ENCODE measurements around the gene ADCY2.

DNA sequence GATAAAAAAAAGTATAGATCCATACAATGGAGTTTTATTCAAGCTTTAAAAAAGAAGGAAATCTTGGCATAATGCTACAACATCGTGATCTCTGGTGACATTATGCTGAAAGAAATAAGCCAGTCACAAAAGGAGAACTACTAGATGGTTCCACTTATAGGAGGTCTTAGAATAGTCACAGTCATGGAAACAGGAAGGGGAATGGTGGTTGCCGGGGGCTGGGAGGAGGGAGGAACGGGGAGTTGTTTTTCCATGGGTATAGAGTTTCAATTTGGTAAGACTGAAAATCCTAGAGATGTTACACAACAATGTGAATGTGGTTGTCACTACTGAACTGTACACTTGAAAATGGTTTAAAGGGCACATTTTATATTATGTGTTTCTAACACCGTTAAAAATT is 360.5 kb downstream of the ADCY2 start:
- TF ChIP-seq POU6F1 (CRISPR knock-in tag; IDR thresholded peaks at IDR 0.05; ENCODE audit: borderline replicate concordance, low read depth) (no peak), ZNF8 (CRISPR knock-in tag; IDR thresholded peaks at IDR 0.05) (no peak), CREB5 (CRISPR knock-in tag; IDR thresholded peaks at IDR 0.05; ENCODE audit: low read depth) (no peak), TOX (CRISPR knock-in tag; IDR thresholded peaks at IDR 0.05; ENCODE audit: borderline replicate concordance) (no peak), ZFP30 (CRISPR knock-in tag; IDR thresholded peaks at IDR 0.05) (no peak)

Measured in SK-N-SH treated with all-trans-retinoic acid at 6 μM for 48 hours (cell line).